ENCODE results near the gene CLIP2. TPM values are rescaled to one million over a fixed set of nuclear protein-coding genes. Genes with fewer than 3 reads are reported as not detected.

The CLIP2 gene
- total RNA-seq, 1 experiment from 2014 or later, result 21.6 TPM

DNA sequence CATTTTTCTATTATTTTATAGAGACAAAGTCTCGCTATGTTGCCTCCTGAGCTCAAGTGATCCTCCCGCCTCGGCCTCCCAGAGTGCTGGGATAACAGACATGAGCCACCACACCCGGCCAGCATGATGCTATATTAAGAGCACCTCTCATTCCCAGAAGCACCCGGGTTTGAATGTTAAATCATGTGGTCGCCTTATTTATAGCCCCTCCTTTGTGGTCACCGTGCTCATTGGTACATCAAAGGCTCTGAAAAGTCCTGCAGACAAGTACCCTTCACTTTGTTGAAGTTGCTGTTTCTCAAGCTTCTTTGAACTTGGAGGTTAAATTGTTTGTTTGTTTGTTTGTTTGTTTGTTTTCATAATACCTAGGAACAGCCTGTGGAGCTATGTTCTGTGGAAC lies 40.0 kb downstream of the CLIP2 start:
- H3K36me3 Mint-ChIP-seq (ENCODE audit: insufficient read depth in 1 of 3, low read depth in 3 of 3), result peaks cover 6 to 17% (median 10%) of the 10 kb centered on the region in 3 experiments; a peak in 5 of 7 replicates
- Histone ChIP-seq H3K4ac (ENCODE audit: low read depth, low read length) (no peak overlapping the region), H3K79me2 (ENCODE audit: insufficient read depth, low read length) (no peaks in the 10 kb centered on the region), H2BK20ac (ENCODE audit: low read depth, low read length, poor library complexity, severe bottlenecking) (no peak overlapping the region), H3K4me2 (ENCODE audit: insufficient read depth, insufficient read length, low read length) (no peak overlapping the region), H4K8ac (replicated peaks; ENCODE audit: insufficient read length, low read depth, low read length) (no peak overlapping the region), H4K5ac (ENCODE audit: insufficient read length, low read depth, low read length) (no peak overlapping the region), H3K23ac (ENCODE audit: insufficient read length, low read depth, low read length) (no peak overlapping the region), H2AFZ (ENCODE audit: low read length) (no peak overlapping the region), H3K27me3 (ENCODE audit: insufficient read depth, low read length) (no peaks in the 10 kb centered on the region), H3K9ac (ENCODE audit: extremely low read depth, insufficient read length, low read length) (no peak overlapping the region), H2BK5ac (ENCODE audit: insufficient read length, low read length) (no peak overlapping the region), H3K14ac (ENCODE audit: insufficient read depth, low read length) (no peak overlapping the region), H2BK12ac (ENCODE audit: insufficient read length, low read depth, low read length) (no peak overlapping the region), H4K91ac (ENCODE audit: insufficient read length, low read depth, low read length) (no peak overlapping the region), H4K20me1 (ENCODE audit: control insufficient read depth, insufficient read depth, insufficient read length) (no peaks in the 10 kb centered on the region), H3T11ph (ENCODE audit: low read length) (no peak overlapping the region), H3K27ac (ENCODE audit: insufficient read length, low read depth, low read length) (no peak overlapping the region), H3K23me2 (ENCODE audit: insufficient read length, low read depth, low read length, poor library complexity, severe bottlenecking) (no peaks in the 10 kb centered on the region), H2AK5ac (ENCODE audit: insufficient read length, low read length) (no peak overlapping the region), H3K9me3 (ENCODE audit: control insufficient read depth, low read depth, low read length) (no peaks in the 10 kb centered on the region), H3K56ac (ENCODE audit: insufficient read length, low read depth, low read length) (no peak overlapping the region), H2BK15ac (ENCODE audit: low read depth, low read length) (no peak overlapping the region), H3K79me1 (ENCODE audit: insufficient read depth, low read depth, low read length, poor library complexity, severe bottlenecking) (peaks cover 2% of the 10 kb centered on the region), H3K4me1 (ENCODE audit: insufficient read depth, low read length) (no peaks in the 10 kb centered on the region), H2BK120ac (ENCODE audit: low read depth, low read length, poor library complexity, severe bottlenecking) (no peak overlapping the region), H3K18ac (ENCODE audit: insufficient read length, low read depth, low read length) (no peak overlapping the region)
- no peak for TF ChIP-seq CTCF (conservative IDR thresholded peaks at IDR 0.05)
- no peaks in the 10 kb centered on the region for H3K27me3 Mint-ChIP-seq (ENCODE audit: low read depth)
- no peak for DNase-seq
- no peaks in the 10 kb centered on the region for H3K9me3 Mint-ChIP-seq
- WGBS (ENCODE audit: extremely low coverage, insufficient read length, low lambda C conversion rate), result no CpG with 5 or more reads among the region's 7 CpGs
- no peak overlapping the region for H3K4me3 Mint-ChIP-seq
- no peaks in the 10 kb centered on the region for H3K4me1 Mint-ChIP-seq
- H3K27ac Mint-ChIP-seq, result no peak overlapping the region

Measured in H9 (cell line).